Heart right ventricle (tissue), 16 donors: ENCODE measurements around the gene CAPN15. TPM values are rescaled to one million over a fixed set of nuclear protein-coding genes. Genes with fewer than 3 reads are reported as not detected.
"Not testable (repeated sequence)": the region's sequence is repeated elsewhere in the genome, so short reads cannot be mapped to it uniquely, and the experiment has no call there.

Experiments used
- ATAC-seq, 8 donors: fragments of 200-7000 bp; cut with Tn5 transposase; one replicate each; pipeline ENCODE4 v1.9.1; 2020; ENCODE audit warnings: mild to moderate bottlenecking in 8 of 8, moderate library complexity in 8 of 8, moderate number of reproducible peaks in 1 of 8
- DNase-seq, 2 donors: peaks; one replicate each; pipeline ENCODE4 v3.0.0-alpha.2; 2020
- H3K27ac ChIP-seq, 10 donors: fragments of 200-600 bp; sonication (generic) in 2 of 10; one replicate each; pipeline versions ENCODE4 v1.5.0 to v1.8.0; 2020 to 2022; ENCODE audit warnings: mild to moderate bottlenecking in 3 of 10
- H3K27me3 ChIP-seq, 7 donors: fragments of 200-600 bp; one replicate each; pipeline ENCODE4 v1.8.0; 2021 to 2022; ENCODE audit warnings: mild to moderate bottlenecking in 2 of 7
- H3K36me3 ChIP-seq, 9 donors: fragments of 200-600 bp; sonication (generic) in 1 of 9; one replicate each; pipeline versions ENCODE4 v1.5.0 to v1.8.0; 2020 to 2022; ENCODE audit warnings: mild to moderate bottlenecking in 2 of 9
- H3K4me1 ChIP-seq, 9 donors: fragments of 200-600 bp; sonication (generic) in 1 of 9; one replicate each; pipeline versions ENCODE4 v1.5.0 to v1.8.0; 2020 to 2022; ENCODE audit warnings: mild to moderate bottlenecking in 4 of 9
- H3K4me3 ChIP-seq, 10 donors: fragments of 200-600 bp; sonication (generic) in 2 of 10; one replicate each; pipeline versions ENCODE4 v1.5.0 to v1.8.0; 2020 to 2022; ENCODE audit warnings: mild to moderate bottlenecking in 7 of 10, moderate library complexity in 2 of 10
- H3K9me3 ChIP-seq, 11 donors: fragments of 200-600 bp in 10 of 11; sonication (generic) in 2 of 11; one replicate each; pipeline versions ENCODE4 v1.5.0 to v1.8.0; 2013 to 2022; ENCODE audit warnings: mild to moderate bottlenecking in 2 of 11, control low read depth in 1 of 11, moderate library complexity in 1 of 11
- WGBS, 2 donors: extraction: QIAGEN DNeasy Blood & Tissue Kit; methylation state at CpG; one replicate each; pipeline ENCODE4 v1.1.7; 2013; ENCODE audit warnings: inconsistent platforms in 1 of 2; 5-methylcytosine and 5-hydroxymethylcytosine counted together
- intact Hi-C, 10 donors: fragments of 100-400 bp; cut with DNase I; formaldehyde crosslinking; loops; one replicate each; pipeline versions ENCODE4 v1.11.1 to v1.14.2; 2022
- long read RNA-seq, 3 donors: library from polyadenylated mRNA; unstranded; transcript quantifications; one replicate each; pipeline ENCODE4 v2.0.0, GENCODE V29; 2020 to 2021
- polyA plus RNA-seq, 2 donors: library from polyadenylated mRNA; stranded (reverse); fragments of 200-250 nt; gene quantifications; one replicate each; pipeline ENCODE4 v1.2.3, GENCODE V29; 2013
- total RNA-seq, 10 donors: library from RNA; stranded (reverse); fragmentation: NEBNext Ultra II Directional in 3 of 10; extraction: Animal tissue kit (Norgen Biotek cat#: 25700) in 3 of 10; gene quantifications; one replicate each; pipeline versions ENCODE4 v1.2.1 to v1.2.4, GENCODE V29; 2021 to 2023
- TF ChIP-seq, protein P1 (sequence below), 9 donors: fragments of 200-600 bp; sonication (generic) in 2 of 9; IDR thresholded peaks; one replicate each; pipeline versions ENCODE4 v1.5.0 to v1.8.0; 2021 to 2022; ENCODE audit warnings: antibody characterized with exemption in 9 of 9, mild to moderate bottlenecking in 5 of 9, moderate library complexity in 1 of 9
- donor health status: Arrhythmogenic right ventricular cardiomyopathy.
- donor health status: ischemic (EF 13 %, LVEDD 7.1; RV severe dilation, severe dysfunction).
- donor health status: healthy with polysubstance abuse.
- donor health status: DM: no; HTN: yes; CAD: no.
- donor health status: DM: no; HTN: no; CAD: no.
- donor health status: ischemic (EF 25% LVEDD 6.9; RV normal size, moderate dysfunction).
- donor health status: ischemic (EF 25% LVEDD 5.7; RV mildly dilated, moderate dysfunction).
- donor health status: healthy.
- donor health status: DM: yes; HTN: yes; CAD: no.
- donor health status: Ischemic cardiomyopathy.
- donor health status: ischemic (EF 35%, LVEDD 5.7; RV mildly dilated, moderate dysfunction).
- donor health status: nonischemic (EF 11% LVEDD 7.7; RV severe dilation, severe dysfunction).
- donor health status: DM: yes; HTN: yes; CAD: no.
- donor health status: PGD.
- donor health status: ischemic (EF 29% LVEDD 5.4; RV normal size, mild dysfunction).
- donor health status: nonischemic (EF 23%, LVEDD 6.1; RV moderate dilation, normal function).

Gene CAPN15
- total RNA-seq (10 to 100 TPM; 11.1 to 23.4 (median 15.3) TPM), polyA plus RNA-seq (10 to 100 TPM; 19.2 to 39.5 TPM)
- long read RNA-seq, donor 1, partial matches to known transcripts: 6 of 8 reads
- long read RNA-seq, donor 1, other reads (novel, unspliced or antisense): 2 of 8 reads
- long read RNA-seq, donor 2, partial matches to known transcripts: 0 of 5 reads
- long read RNA-seq, donor 2, other reads (novel, unspliced or antisense): 5 of 5 reads
- long read RNA-seq, donor 3, partial matches to known transcripts: 7 of 13 reads
- long read RNA-seq, donor 3, other reads (novel, unspliced or antisense): 5 of 13 reads

DNA sequence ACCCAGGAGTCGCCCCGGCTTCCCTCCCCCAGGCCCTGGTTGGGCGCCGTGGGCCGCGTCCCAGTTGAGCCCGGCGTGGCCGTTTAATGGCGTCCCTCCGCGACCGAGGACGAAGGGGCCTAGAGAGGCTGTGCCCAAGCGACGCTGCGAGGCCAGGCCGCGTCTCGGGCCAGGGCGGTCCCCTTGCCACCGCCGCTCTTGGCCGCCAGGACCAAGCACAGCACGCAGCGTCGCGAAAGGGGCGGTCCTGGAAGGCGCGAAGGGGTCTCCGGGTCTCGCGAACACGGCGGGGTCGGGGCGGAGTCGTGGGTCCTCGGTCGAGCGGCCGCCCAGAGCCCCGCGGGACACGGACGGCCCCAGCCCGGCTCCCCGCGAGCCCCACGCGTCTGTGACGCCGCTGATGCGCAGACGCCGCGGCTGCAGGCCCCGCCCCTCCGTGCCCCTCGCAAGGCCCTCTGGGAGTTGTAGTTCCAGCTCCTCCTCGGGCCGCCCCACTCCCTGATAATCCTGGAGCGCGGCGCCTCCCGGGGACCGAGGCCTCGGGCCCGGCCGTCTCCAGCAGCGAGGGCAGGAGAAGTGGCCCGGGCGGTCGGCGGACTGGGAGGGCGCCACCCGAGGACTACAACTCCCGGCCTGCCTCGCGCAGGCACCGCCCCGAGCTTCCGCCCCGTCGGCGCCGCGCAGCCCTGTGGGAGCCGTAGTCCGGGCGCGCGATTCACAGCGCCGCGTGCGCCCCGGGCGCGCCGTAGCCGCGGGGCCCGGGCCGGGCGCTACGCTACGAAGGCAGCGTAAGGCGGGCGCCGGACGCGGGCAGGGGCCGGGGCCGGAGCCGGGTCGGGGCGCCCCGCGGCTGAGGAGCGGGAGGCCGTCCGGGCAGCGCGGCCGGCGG is at the start of gene CAPN15:
TSS of gene CAPN15 (plus strand) at position 698 of the 889 bp plus-strand sequence. CDS start 19,127 bp downstream, outside the sequence.
- no peaks in the 10 kb centered on the region for H3K9me3 ChIP-seq
- peaks cover 17 to 61% (median 43%) of the 10 kb centered on the region in 9 donors for H3K4me1 ChIP-seq
- intact Hi-C loops: loop anchor here in 2 of 10 donors (5.0 kb wide), 2 partner anchors 40 to 100 kb away; partner anchors contain the start of genes NHLRC4 (in 1 of the 2), PIGQ (in 1 of the 2) and RAB11FIP3 (in 1 of the 2)
- ATAC-seq (peak; percentile 83 to 92 (median 88)), DNase-seq (peak; percentile 84 to 89)
- TF ChIP-seq, protein P1, sequence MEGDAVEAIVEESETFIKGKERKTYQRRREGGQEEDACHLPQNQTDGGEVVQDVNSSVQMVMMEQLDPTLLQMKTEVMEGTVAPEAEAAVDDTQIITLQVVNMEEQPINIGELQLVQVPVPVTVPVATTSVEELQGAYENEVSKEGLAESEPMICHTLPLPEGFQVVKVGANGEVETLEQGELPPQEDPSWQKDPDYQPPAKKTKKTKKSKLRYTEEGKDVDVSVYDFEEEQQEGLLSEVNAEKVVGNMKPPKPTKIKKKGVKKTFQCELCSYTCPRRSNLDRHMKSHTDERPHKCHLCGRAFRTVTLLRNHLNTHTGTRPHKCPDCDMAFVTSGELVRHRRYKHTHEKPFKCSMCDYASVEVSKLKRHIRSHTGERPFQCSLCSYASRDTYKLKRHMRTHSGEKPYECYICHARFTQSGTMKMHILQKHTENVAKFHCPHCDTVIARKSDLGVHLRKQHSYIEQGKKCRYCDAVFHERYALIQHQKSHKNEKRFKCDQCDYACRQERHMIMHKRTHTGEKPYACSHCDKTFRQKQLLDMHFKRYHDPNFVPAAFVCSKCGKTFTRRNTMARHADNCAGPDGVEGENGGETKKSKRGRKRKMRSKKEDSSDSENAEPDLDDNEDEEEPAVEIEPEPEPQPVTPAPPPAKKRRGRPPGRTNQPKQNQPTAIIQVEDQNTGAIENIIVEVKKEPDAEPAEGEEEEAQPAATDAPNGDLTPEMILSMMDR (IDR thresholded peaks at IDR 0.05): peak in 4 of 9 donors; percentile 18 to 33 (median 26)
- WGBS, 2 donors: 0 to 1% methylated on average over 105 to 129 of the region's 129 CpGs
- H3K4me3 ChIP-seq: peak within 1 kb of the TSS; percentile 64 to 96 (median 82)
- H3K27ac ChIP-seq: peak within 1 kb of the TSS; percentile 87 to 100 (median 99)
- H3K36me3 ChIP-seq: peaks cover 0 to 6% (median 0%) of the 10 kb centered on the region in 9 donors
- H3K27me3 ChIP-seq: no peaks in the 10 kb centered on the region

DNA sequence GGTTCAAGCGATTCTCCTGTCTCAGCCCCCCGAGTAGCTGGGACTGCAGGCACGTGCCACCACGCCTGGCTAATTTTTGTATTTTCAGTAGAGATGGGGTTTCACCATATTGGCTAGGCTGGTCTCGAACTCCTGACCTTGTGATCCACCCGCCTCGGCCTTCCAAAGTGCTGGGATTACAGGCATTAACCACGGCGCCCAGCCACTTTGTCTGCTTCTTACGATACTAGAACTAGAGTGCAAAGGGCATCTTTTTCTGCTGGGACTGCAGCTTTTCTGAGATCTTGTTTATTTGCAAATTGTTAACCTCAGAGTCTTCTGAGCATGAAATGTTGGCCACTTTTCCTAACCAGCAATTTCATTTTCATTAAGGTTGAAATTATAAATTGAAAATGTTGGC is 49.2 kb upstream of the CAPN15 start:
- not testable (repeated sequence) for H3K27me3 ChIP-seq, ATAC-seq
- intact Hi-C loops: loop anchor here in 2 of 10 donors (10.0 kb wide), 1 partner anchor 53 kb away; the partner anchor contains the start of gene RAB11FIP3 (in 2 of the 2)

DNA sequence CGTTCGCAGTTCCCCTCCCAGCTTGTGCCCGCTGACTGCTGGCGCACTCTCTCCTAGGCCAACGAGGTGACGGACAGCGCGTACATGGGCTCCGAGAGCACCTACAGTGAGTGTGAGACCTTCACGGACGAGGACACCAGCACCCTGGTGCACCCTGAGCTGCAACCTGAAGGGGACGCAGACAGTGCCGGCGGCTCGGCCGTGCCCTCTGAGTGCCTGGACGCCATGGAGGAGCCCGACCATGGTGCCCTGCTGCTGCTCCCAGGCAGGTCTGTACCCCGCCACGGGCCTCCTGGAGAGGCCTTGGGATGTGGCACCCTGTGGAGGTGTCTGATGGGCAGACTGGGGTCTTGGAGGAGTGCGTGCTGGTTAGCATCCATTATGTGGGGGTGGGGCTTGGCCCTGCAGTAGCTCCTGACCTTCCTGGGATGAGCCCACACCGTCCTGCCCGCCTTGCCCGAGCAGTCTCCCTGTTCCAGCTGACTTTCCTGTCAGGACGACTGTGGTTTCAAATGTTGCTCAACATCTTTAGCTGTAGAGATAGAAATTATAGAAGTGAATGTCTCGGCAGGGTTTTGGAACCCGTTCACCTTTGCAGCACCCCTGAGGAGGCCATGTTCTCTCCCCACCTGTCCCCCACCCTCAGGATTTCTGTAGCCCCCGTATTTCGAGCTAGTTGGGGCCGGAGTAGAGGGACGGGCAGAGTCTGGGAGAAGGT is 44.9 kb upstream of the CAPN15 start:
- Histone ChIP-seq H3K27ac (peak overlapping the region in 7 of 10 donors; percentile 15 to 77 (median 68)), H3K36me3 (peaks cover 0 to 31% (median 0%) of the 10 kb centered on the region in 9 donors), H3K9me3 (no peaks in the 10 kb centered on the region), H3K4me3 (no peak overlapping the region), H3K4me1 (peaks cover 0 to 17% (median 6%) of the 10 kb centered on the region in 9 donors), H3K27me3 (no peaks in the 10 kb centered on the region)
- peak in 7 of 8 donors; percentile 7 to 59 (median 11) for ATAC-seq
- intact Hi-C loops: loop anchor here in 1 of 10 donors (10.0 kb wide), 1 partner anchor 88 kb away; the partner anchor contains the start of gene NME4
- DNase-seq: no peak
- 86 to 92% methylated on average over 31 of the region's 31 CpGs for WGBS, 2 donors
- TF ChIP-seq, protein P1 (IDR thresholded peaks at IDR 0.05): no peak

More for the DNA sequence above, 49.2 kb upstream of the CAPN15 start:
- H3K9me3 ChIP-seq, H3K4me3 ChIP-seq, DNase-seq: not testable (repeated sequence)
- WGBS, 2 donors: 92 to 96% methylated on average over 10 of the region's 10 CpGs
- Histone ChIP-seq H3K36me3 (peaks cover 0 to 34% (median 0%) of the 10 kb centered on the region in 9 donors), H3K27ac (peak overlapping the region in 3 of 10 donors; percentile 51 to 78 (median 70)), H3K4me1 (peaks cover 0 to 26% (median 4%) of the 10 kb centered on the region in 9 donors)

DNA sequence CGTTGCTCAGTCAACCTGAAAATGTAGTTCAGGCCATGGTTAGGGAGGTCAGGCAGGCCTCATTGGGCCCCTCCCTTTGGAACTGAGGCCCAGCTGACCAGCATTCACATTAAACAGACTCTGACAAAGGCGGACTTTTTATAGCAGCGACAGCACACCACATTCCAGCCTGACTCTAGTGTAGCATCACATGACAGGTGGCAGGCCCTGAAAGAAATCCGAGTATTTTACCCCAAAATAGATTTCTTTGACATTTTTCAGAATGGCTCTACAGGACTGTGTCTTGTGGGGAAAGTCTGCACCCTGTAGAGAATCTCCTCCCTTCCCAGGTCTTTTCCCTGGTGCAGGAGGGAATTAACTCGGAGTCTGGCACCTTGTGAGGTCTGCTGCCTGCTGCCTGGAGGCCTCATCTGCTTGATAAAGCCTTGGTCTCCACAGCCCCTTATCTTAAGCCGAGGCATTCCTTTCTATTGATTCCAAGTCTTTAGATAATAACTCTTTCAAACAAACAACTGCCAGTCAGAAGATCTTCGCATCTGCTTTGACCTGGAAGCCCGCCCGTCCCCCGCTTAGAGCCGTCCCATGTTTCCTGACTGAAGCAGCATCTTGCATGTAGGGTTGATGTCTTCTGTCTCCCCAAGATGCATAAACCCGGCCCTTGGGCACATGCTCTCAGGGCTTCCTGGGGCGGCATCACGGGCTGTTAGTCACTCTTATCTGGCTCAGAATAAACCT is 44.0 kb upstream of the CAPN15 start:
- ATAC-seq (peak; percentile 58 to 91 (median 77)), DNase-seq (peak in 1 of 2 donors; percentile 37)
- intact Hi-C loops: loop anchor here in 1 of 10 donors (10.0 kb wide), 1 partner anchor 89 kb away; the partner anchor contains the start of gene NME4
- Histone ChIP-seq H3K27ac (peak overlapping the region in 7 of 10 donors; percentile 15 to 77 (median 68)), H3K4me1 (peaks cover 0 to 16% (median 6%) of the 10 kb centered on the region in 9 donors), H3K4me3 (no peak overlapping the region), H3K36me3 (peaks cover 0 to 33% (median 2%) of the 10 kb centered on the region in 9 donors), H3K27me3 (no peaks in the 10 kb centered on the region), H3K9me3 (no peaks in the 10 kb centered on the region)
- 51 to 65% methylated on average over 14 of the region's 14 CpGs for WGBS, 2 donors
- TF ChIP-seq, protein P1 (IDR thresholded peaks at IDR 0.05): no peak
